ENCODE measurements around the gene WDR43.

The WDR43 gene

GRCh38 chr2:28909655-28910353, 15.3 kb downstream of the WDR43 start:
- no peak for DNase-seq (ENCODE audit: low read depth)

GRCh38 chr2:28915939-28916338, 21.5 kb downstream of the WDR43 start:
- no peak for DNase-seq (ENCODE audit: low read depth)

- no peak for DNase-seq (ENCODE audit: low read depth)
Observed at GRCh38 chr2:28926847-28927246, 32.4 kb downstream of the WDR43 start.

GRCh38 chr2:28927469-28927868, 33.0 kb downstream of the WDR43 start:
- DNase-seq (ENCODE audit: low read depth): no peak

- no peak for DNase-seq (ENCODE audit: low read depth)
Observed at GRCh38 chr2:28927878-28928277, 33.4 kb downstream of the WDR43 start.

- no peak for DNase-seq (ENCODE audit: low read depth)
Observed at GRCh38 chr2:28929581-28929980, 35.1 kb downstream of the WDR43 start.

- no peak for DNase-seq (ENCODE audit: low read depth)
Observed at GRCh38 chr2:28930205-28930604, 35.7 kb downstream of the WDR43 start.

GRCh38 chr2:28934769-28935168, 40.3 kb downstream of the WDR43 start:
- DNase-seq (ENCODE audit: low read depth): no peak

GRCh38 chr2:28941008-28941407, 46.5 kb downstream of the WDR43 start:
- no peak for DNase-seq (ENCODE audit: low read depth)

- DNase-seq (ENCODE audit: low read depth): no peak
Observed at GRCh38 chr2:28944535-28945248, 50.2 kb downstream of the WDR43 start.

- DNase-seq (ENCODE audit: low read depth): no peak
Observed at GRCh38 chr2:28948160-28948559, 53.7 kb downstream of the WDR43 start.

- no peak for DNase-seq (ENCODE audit: low read depth)
Observed at GRCh38 chr2:28949190-28949589, 54.7 kb downstream of the WDR43 start.

- DNase-seq (ENCODE audit: low read depth): no peak
Observed at GRCh38 chr2:28949617-28950305, 55.3 kb downstream of the WDR43 start.

- DNase-seq (ENCODE audit: low read depth): no peak
Observed at GRCh38 chr2:28950941-28951630, 56.6 kb downstream of the WDR43 start.

GRCh38 chr2:28951910-28952835, 57.7 kb downstream of the WDR43 start:
- peak; percentile 75 for DNase-seq (ENCODE audit: low read depth)

- peak; percentile 31 for DNase-seq (ENCODE audit: low read depth)
Observed at GRCh38 chr2:28952836-28953211, 58.4 kb downstream of the WDR43 start.

GRCh38 chr2:28955467-28955866, 61.0 kb downstream of the WDR43 start:
- no peak for DNase-seq (ENCODE audit: low read depth)

- DNase-seq (ENCODE audit: low read depth): no peak
Observed at GRCh38 chr2:28956415-28956826, 62.0 kb downstream of the WDR43 start.

GRCh38 chr2:28956890-28957289, 62.4 kb downstream of the WDR43 start:
- no peak for DNase-seq (ENCODE audit: low read depth)

GRCh38 chr2:28958689-28959088, 64.2 kb downstream of the WDR43 start:
- peak; percentile 65 for DNase-seq (ENCODE audit: low read depth)

- no peak for DNase-seq (ENCODE audit: low read depth)
Observed at GRCh38 chr2:28960401-28960800, 65.9 kb downstream of the WDR43 start.
